ENCODE measurements around the gene SAXO2. TPM values are rescaled to one million over a fixed set of nuclear protein-coding genes. Genes with fewer than 3 reads are reported as not detected.

Gene SAXO2
- polyA plus RNA-seq, 1 donor = 2.6 TPM

Other genes starting within 250 kb of the SAXO2 start
- 13.3 TPM for gene MEX3B, start 216.8 kb upstream of the SAXO2 start, polyA plus RNA-seq (ENCODE audit: insufficient read length)
- gene EFL1, start 84 bp upstream of the SAXO2 start, polyA plus RNA-seq (ENCODE audit: insufficient read length) = 12.2 TPM
- gene GOLGA6L10, start 86.7 kb downstream of the SAXO2 start, polyA plus RNA-seq (ENCODE audit: insufficient read length) = 1.3 TPM
- gene GOLGA6L9, start 167.0 kb downstream of the SAXO2 start, polyA plus RNA-seq (ENCODE audit: insufficient read length) = 2.7 TPM